HG02852 (cell line): ENCODE data around the gene SMIM38.

Source experiments
- ATAC-seq: cut with Tn5 transposase; IDR thresholded peaks from one replicate; pipeline ENCODE4 v1.9.1; 2021; ENCODE audit warnings: mild to moderate bottlenecking, moderate library complexity; ENCODE audit not compliant: unreplicated experiment

Gene SMIM38

DNA sequence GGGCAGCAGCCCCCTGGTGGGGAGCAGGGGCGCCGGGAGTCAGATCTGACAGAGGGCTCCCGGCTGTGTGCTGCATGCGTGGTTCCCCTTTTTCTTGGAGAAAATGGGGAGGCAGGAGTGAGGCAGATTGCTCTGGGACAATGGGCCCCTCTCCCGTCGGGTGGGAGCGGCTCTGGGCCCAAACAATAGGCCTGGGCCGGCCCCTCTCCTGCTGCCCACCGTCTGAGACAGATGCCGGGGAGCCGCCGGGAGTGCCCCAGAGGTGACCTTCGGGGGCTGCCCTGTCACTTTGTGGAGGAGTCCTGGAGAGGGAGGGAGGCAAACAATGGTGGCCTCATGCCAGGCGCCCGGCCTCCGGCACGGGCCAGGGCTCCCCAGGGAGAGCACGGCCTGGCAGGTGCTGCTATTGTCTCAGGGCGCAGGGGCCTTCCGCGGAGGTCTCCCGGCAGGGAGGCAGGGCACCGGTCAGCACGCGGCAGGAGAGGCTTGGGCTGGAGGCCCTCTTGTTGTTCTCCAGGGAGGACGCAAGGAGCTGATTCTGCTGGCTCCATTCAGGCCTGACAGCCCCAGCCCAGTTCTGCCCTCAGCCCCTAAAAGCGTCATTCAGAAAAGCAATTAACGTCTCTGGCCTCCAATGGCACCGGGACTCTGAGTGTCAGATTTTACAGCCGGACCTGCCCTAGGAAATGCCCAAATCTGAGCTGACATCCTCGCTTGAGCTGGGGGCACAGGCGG lies 44.8 kb downstream of the SMIM38 start:
- no peak for ATAC-seq

DNA sequence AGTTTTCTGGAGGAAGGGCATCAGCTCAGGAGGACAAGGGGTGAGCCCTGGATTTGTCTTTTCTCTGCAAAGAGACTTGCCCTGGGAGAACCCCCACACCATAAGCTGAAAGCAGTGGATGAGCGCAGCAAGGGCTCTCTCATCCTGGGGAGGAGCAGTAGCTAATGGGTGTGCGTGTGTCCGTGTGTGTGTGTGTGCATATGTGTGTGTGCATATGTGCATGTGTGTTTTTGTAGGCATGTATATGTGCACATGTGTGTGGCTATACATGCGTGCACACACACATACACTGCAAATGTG lies 45.3 kb downstream of the SMIM38 start:
- no peak for ATAC-seq

DNA sequence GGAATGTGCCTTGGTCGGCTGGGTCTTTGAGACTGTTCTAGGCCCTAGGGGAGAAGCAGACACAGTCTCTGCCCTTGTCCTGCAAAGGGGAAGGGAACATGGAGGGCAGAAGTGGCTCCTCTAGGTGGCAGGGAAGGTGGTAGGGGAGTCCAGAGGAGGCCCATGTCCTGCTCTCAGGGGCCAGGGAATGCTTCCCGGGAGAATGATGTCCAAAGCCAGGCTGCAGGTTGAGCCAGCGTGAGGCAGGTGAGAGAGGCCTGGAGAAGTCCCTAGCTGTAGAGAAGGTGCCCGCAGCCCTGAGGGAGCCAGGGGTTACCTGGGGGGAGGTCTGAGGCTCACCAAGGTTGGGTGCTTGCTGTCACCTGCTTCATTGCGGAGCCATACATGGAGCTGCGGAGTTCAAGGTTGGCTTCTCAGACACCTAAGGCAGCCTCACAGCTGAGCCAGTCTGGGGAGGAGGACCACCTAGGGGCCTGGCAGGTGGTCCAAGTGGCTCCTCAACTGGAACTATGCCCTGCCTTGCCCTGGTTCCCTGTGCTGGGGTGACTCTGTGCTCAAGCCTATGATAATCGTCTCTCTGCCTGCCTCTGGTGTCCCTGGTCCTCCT lies 46.1 kb downstream of the SMIM38 start:
- ATAC-seq, result no peak

DNA sequence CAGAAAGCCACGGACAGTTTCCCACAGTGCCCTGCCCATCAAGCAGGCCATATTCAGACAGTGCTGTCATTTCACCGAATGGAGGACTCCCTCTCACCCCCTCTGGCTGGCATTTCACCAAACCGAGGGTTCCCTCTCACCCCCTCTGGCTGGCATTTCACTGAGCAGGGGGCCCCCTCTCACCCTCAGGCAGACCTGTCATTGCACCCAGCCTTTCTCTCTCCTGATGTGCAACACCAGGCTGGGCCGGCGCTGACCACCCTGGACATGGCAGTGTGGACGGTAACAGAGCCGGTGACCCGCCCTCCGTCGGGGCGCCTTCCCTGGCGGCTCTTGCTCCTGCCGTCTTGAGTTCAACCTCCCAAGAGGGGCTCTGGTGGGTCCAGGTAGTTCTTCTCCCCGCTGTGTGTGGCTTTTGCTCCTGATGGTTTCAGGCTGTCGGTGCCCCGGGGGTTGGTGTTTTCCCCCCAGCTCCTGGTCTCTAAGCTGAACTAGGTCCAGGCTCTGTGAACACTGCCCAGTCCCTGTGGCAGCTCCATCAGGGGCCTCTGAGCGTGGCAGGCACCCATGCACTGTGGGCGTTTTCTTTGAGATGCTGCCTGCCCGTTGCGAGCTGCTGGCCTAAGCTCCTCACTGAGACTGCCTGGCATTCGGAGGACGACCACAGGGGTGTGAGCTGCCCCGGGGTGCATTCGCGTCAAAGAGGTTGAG lies 46.9 kb downstream of the SMIM38 start:
- ATAC-seq, result no peak

DNA sequence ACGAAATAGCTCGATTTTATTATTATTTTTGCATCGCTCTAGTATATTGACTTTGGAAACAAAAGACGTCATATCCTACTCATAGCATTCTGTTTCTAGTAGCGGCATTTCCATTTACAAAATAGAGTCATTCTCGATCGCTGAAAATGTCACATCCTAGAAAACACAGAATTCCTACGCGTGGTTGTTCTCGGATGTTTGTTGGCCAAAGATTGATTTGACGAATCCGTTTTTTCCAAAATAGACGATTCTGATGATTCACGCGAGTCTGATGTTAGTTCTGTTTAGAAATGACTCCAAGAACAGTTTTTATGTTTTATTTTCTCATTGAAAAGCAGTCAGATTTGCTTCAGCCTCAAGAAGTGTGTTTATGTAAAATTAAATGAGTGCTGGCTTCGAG lies 47.6 kb downstream of the SMIM38 start:
- no peak for ATAC-seq

DNA sequence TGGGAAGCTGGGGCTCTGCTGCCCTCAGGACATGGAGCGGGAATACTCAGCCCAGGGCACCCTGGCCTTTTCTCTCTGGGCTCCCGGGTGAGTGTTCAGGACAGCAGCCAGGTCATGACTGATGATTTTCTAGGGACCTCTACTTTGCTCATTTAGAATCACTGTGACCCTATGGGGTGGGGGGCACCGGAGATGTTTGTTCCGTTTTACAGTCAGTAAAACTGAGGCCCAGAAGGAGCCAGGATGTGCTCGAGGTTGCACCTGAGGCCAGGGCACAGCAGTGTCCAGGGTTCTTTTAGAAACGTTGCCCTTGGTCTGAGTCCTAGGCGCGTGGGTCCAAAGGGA lies 48.1 kb downstream of the SMIM38 start:
- no peak for ATAC-seq

DNA sequence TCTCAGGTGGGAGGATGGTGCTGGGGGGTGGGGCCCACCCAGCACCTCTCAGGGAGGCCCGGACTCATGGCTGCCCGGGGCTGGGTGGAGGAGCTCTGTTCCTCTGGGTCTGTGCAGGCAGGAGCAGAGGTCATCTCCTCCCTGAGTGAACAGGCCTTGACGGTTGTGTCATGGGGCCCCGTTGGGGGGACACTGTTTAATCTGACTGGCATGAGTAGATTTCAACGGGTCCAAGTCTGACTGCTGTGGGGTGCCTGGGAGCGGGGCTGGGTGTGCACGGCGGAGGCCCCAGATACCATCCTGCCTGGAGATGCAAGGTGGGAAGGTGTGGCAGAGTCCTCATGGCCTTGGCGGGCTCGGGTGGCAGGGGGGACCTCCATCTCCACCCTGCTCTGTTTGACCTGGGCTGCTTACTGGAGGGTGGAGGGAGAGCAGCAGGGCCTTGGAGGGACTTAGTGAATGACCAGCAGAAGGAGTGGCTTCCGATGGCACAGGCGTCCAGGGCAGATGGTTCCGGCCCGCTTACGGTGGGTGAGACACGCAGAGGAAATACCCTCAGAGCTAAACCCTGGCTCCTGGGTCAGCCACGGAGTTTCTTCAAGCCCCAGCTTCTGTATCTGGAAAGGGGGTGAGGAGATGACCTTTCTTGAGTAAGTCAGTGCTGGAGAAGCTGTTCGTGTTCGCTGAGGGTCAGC lies 48.7 kb downstream of the SMIM38 start:
- ATAC-seq, result no peak

DNA sequence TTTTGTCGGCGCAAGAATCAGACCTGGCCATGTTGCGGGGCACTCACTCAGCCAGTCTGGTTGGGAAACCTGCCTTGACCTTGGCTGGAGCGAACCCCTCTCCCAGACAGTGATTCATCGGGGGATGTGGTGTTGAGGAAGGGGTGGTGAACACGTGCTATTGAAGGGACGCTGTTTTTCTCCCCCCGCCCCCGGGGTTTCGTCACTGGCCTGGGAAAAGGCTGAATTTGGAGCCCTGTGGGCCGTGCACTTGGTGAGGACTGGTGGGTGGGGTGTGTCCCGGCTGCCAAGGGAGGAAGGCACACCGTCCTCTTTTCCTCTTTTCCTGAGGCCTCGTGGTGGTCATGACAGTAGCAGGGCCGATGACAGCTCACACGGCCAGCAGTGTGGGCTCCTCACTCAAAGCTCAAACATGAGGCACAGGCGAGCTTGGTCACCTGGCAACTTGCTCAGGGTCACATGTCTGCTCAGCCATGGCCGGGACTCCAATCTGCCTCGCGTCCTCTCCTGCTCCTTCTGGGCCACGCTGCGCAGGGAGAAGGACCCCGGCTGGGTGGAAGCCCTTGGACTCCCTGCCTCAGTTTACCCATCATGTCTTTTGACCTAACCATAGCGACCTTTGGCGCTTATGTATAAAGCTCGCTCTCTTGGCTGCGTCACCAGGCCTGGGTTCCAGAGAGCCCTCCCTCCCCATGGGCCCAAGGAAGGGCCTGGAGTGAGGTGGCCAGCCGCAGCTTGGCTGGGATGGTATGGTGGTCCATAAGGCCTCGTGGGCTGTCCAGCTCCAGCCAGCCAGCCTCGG lies 49.4 kb downstream of the SMIM38 start:
- no peak for ATAC-seq
